HepG2 (cell line): ENCODE measurements around the gene AAR2.

Experiments used
- ATF4 ChIP-seq, 2 experiments: fragments of 450-650 bp in 1 of 2; sonication (generic) in 1 of 2; formaldehyde crosslinking; IDR thresholded peaks; 2 replicates each; pipeline versions ENCODE4 v1.5.0 to v1.8.0; 2020 to 2022; ENCODE audit warnings: mild to moderate bottlenecking in 1 of 2, missing genetic modification reagents in 1 of 2
- ATF6 ChIP-seq: sonication (generic); formaldehyde crosslinking; conservative IDR thresholded peaks from 2 replicates; pipeline ENCODE4 v1.4.0; 2020; ENCODE audit warnings: missing genetic modification reagents
- DNMT1 ChIP-seq: sonication (generic); formaldehyde crosslinking; IDR thresholded peaks from 2 replicates; pipeline ENCODE4 v1.5.1; 2020; ENCODE audit warnings: mild to moderate bottlenecking, missing genetic modification reagents
- HHEX ChIP-seq: IDR thresholded peaks from 2 replicates; pipeline ENCODE4 v1.6.1; 2016; ENCODE audit warnings: control low read depth
- MXI1 ChIP-seq: IDR thresholded peaks from 3 replicates; pipeline ENCODE4 v1.6.1; 2012; ENCODE audit warnings: low read depth, low read length, inconsistent platforms, borderline replicate concordance
- MYC ChIP-seq: sonication (generic); formaldehyde crosslinking; IDR thresholded peaks from 2 replicates; pipeline ENCODE4 v1.9.0; 2021; ENCODE audit warnings: missing genetic modification reagents, borderline replicate concordance
- SUZ12 ChIP-seq: fragments of 150-350 bp; IDR thresholded peaks from 2 replicates; pipeline ENCODE4 v1.6.1; 2014; ENCODE audit warnings: low read depth, low read length
- TARDBP ChIP-seq: sonication (generic); formaldehyde crosslinking; IDR thresholded peaks from 2 replicates; pipeline ENCODE4 v1.8.0; 2022; ENCODE audit warnings: mild to moderate bottlenecking, missing genetic modification reagents
- TCF7L2 ChIP-seq: IDR thresholded peaks from 2 replicates; pipeline ENCODE4 v1.6.1; 2011; ENCODE audit warnings: mild to moderate bottlenecking, low read depth, low read length, moderate library complexity
- ZNF83 ChIP-seq: sonication (generic); formaldehyde crosslinking; IDR thresholded peaks from 2 replicates; pipeline ENCODE4 v1.4.0; 2020; ENCODE audit warnings: missing genetic modification reagents, mild to moderate bottlenecking, borderline replicate concordance
- TF ChIP-seq, protein P1 (sequence below): sonication (generic); formaldehyde crosslinking; IDR thresholded peaks from 2 replicates; pipeline ENCODE4 v1.5.0; 2020; ENCODE audit warnings: mild to moderate bottlenecking, missing genetic modification reagents

DNA sequence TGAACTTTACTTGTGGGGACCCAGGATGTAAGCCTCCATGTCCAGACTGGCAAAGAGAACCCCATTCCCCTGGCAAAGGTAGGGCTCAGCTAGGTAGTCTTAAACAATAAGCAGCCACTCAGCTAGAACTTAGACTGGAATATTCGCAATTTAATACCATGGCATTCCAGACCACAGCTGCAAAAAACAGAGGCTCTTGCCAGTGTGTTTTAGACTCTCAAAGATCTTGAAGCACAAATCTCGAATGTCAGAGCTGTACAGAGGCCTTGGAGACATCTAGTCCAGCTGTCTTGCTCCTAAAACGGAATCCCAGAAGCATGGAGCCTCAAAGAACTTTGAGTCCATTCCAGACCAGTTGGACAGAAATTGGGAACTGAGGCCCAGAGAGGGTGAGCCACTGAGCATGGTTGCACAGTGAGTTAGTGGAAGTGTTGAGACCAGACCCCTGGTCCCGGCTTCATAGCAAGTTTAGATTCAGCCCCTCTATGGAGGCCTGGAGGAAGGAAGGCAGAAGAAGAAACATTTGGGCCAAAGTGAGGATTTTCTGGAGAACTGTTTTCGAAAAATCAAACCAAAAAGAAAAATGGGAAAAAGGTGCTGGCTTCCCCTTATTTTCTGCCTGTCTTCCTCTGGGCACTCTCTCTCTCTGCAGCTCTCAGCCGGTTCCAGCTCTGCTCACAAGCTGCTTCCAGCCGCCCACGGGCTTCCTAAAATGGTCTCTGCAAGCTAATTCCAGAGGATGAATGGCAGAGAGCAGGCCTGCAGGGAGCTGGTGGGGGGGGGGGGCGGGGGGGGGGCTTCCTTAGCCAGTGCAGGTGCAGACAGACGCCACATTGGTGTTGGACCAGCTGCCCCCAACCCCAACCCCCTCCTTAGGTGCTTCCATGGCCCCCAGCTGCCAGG lies 32.4 kb downstream of the AAR2 start:
- TF ChIP-seq TARDBP (CRISPR knock-in tag): no peak
- TF ChIP-seq ZNF83 (CRISPR knock-in tag): no peak
- TF ChIP-seq SUZ12: no peak
- TF ChIP-seq DNMT1: no peak
- no peak for TF ChIP-seq MYC
- TF ChIP-seq MXI1: no peak
- no peak for TF ChIP-seq TCF7L2
- TF ChIP-seq ATF4 (CRISPR knock-in tag; IDR thresholded peaks at IDR 0.05): no peak
- TF ChIP-seq, protein P1, sequence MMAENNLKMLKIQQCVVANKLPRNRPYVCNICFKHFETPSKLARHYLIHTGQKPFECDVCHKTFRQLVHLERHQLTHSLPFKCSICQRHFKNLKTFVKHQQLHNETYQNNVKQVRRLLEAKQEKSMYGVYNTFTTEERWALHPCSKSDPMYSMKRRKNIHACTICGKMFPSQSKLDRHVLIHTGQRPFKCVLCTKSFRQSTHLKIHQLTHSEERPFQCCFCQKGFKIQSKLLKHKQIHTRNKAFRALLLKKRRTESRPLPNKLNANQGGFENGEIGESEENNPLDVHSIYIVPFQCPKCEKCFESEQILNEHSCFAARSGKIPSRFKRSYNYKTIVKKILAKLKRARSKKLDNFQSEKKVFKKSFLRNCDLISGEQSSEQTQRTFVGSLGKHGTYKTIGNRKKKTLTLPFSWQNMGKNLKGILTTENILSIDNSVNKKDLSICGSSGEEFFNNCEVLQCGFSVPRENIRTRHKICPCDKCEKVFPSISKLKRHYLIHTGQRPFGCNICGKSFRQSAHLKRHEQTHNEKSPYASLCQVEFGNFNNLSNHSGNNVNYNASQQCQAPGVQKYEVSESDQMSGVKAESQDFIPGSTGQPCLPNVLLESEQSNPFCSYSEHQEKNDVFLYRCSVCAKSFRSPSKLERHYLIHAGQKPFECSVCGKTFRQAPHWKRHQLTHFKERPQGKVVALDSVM (CRISPR knock-in tag): no peak
- no peak for TF ChIP-seq HHEX (CRISPR knock-in tag)
- no peak for TF ChIP-seq ATF6 (CRISPR knock-in tag)
